Transverse colon (tissue), 4 donors: ENCODE measurements around the gene BSDC1. TPM values are rescaled to one million over a fixed set of nuclear protein-coding genes. Genes with fewer than 3 reads are reported as not detected.

Source experiments
- DNase-seq: peaks from one replicate; pipeline ENCODE4 v3.0.0-alpha.2; 2019
- H3K27ac ChIP-seq, 4 donors: fragments of 200-600 bp; sonication (generic); 2 replicates each; pipeline ENCODE4 v1.5.1; 2016 to 2018; ENCODE audit warnings: inconsistent platforms in 4 of 4
- H3K27me3 ChIP-seq: fragments of 200-600 bp; sonication (generic); 2 replicates; pipeline ENCODE4 v1.5.1; 2017; ENCODE audit warnings: inconsistent platforms
- H3K36me3 ChIP-seq, 4 donors: fragments of 200-600 bp; sonication (generic); 2 replicates each; pipeline ENCODE4 v1.5.1; 2017 to 2019; ENCODE audit warnings: inconsistent platforms in 4 of 4
- H3K4me1 ChIP-seq, 4 donors: fragments of 200-600 bp; sonication (generic); 2 replicates each; pipeline ENCODE4 v1.5.1; 2017 to 2020; ENCODE audit warnings: inconsistent platforms in 4 of 4
- H3K4me3 ChIP-seq, 4 donors: fragments of 200-600 bp; sonication (generic); 1 replicate in 1 of 4; 2 replicates in 3 of 4; pipeline versions ENCODE4 v1.5.1 to v1.6.1; 2017 to 2019; ENCODE audit warnings: inconsistent platforms in 4 of 4
- H3K9me3 ChIP-seq, 2 donors: fragments of 200-600 bp; sonication (generic); 2 replicates each; pipeline ENCODE4 v1.5.1; 2017 to 2019; ENCODE audit warnings: inconsistent platforms in 2 of 2
- CTCF ChIP-seq, 5 experiments: fragments of 200-600 bp in 3 of 5; fragments of 450-650 bp in 2 of 5; sonication (generic) in 3 of 5; IDR thresholded peaks; 1 replicate in 2 of 5; 2 replicates in 3 of 5; pipeline ENCODE4 v1.5.1; 2016 to 2017; ENCODE audit warnings: antibody characterized with exemption in 5 of 5, inconsistent platforms in 3 of 5, mild to moderate bottlenecking in 2 of 5, moderate library complexity in 1 of 5
- EP300 ChIP-seq: sonication (generic); formaldehyde crosslinking; IDR thresholded peaks from one replicate; pipeline ENCODE4 v1.6.1; 2017; ENCODE audit warnings: antibody characterized with exemption, low read depth
- POLR2A ChIP-seq: fragments of 450-650 bp; IDR thresholded peaks from one replicate; pipeline ENCODE4 v1.6.1; 2016; ENCODE audit warnings: antibody characterized with exemption, mild to moderate bottlenecking, moderate library complexity
- POLR2AphosphoS5 ChIP-seq, 3 donors: sonication (generic); formaldehyde crosslinking; IDR thresholded peaks; one replicate each; pipeline ENCODE4 v1.6.1; 2016; ENCODE audit warnings: antibody characterized with exemption in 3 of 3
- WGBS, 2 donors: methylation state at CpG; one replicate each; pipeline ENCODE4 v1.1.5; 2018; ENCODE audit warnings: low coverage in 1 of 2; 5-methylcytosine and 5-hydroxymethylcytosine counted together
- in situ Hi-C, 4 donors: fragments of 200-750 bp; cut with MboI; loops; one replicate each; pipeline versions ENCODE4 v1.15.0 to v1.15.1; 2017; ENCODE audit warnings: low sequenced_read_pairs in 3 of 4, low pct_ligation_motif_present in 1 of 4, low pct_unique_long_range_greater_than_20kb in 1 of 4
- intact Hi-C: fragments of 100-400 bp; cut with DNase I; formaldehyde crosslinking; loops from one replicate; pipeline ENCODE4 v1.15.1; 2023; ENCODE audit warnings: low total_unique reads
- total RNA-seq, 4 donors: library from RNA; depleted of rRNA; stranded (reverse); fragments of >200 nt; gene quantifications; one replicate each; pipeline ENCODE4 v1.1.0, GENCODE V29; 2016

Gene BSDC1
- total RNA-seq, 4 donors from 2014 or later, result 94.8 to 140 (median 117) TPM

GRCh38 chr1:32390904-32391870 lies 3.1 kb downstream of the BSDC1 start:
- 52 to 77% methylated on average over 8 of the region's 8 CpGs for WGBS, 2 donors
- no peak for DNase-seq
- Histone ChIP-seq H3K27ac (no peak overlapping the region), H3K36me3 (peaks cover 0 to 33% (median 15%) of the 10 kb centered on the region in 4 donors), H3K4me3 (no peak overlapping the region), H3K27me3 (no peaks in the 10 kb centered on the region), H3K4me1 (peaks cover 23 to 34% (median 29%) of the 10 kb centered on the region in 4 donors), H3K9me3 (no peaks in the 10 kb centered on the region)
- in situ Hi-C loops, result loop anchor here in 1 of 4 donors (25.0 kb wide), 1 partner anchor 179 kb away; the partner anchor contains the start of genes CCDC28B, DCDC2B, EIF3I and IQCC
- intact Hi-C loops, result no loop called here
- TF ChIP-seq CTCF (IDR thresholded peaks at IDR 0.05) (no peak), POLR2A (no peak)

- Histone ChIP-seq H3K4me3 (no peak overlapping the region), H3K27ac (no peak overlapping the region), H3K9me3 (no peaks in the 10 kb centered on the region), H3K36me3 (peaks cover 0 to 59% (median 26%) of the 10 kb centered on the region in 4 donors), H3K27me3 (no peaks in the 10 kb centered on the region), H3K4me1 (peaks cover 15 to 23% (median 20%) of the 10 kb centered on the region in 4 donors)
- in situ Hi-C loops, result loop anchor here in 1 of 4 donors (25.0 kb wide), 1 partner anchor 176 kb away; the partner anchor contains the start of genes CCDC28B, DCDC2B, EIF3I and IQCC
- intact Hi-C loops, result no loop called here
- 85 to 90% methylated on average over 3 to 6 of the region's 6 CpGs for WGBS, 2 donors
- no peak for DNase-seq
- TF ChIP-seq POLR2AphosphoS5 (IDR thresholded peaks at IDR 0.05) (no peak), CTCF (IDR thresholded peaks at IDR 0.05) (no peak), POLR2A (no peak), EP300 (no peak)
Observed at GRCh38 chr1:32388641-32389040, 5.6 kb downstream of the BSDC1 start.

- H3K4me1 ChIP-seq, result peaks cover 0 to 6% (median 4%) of the 10 kb centered on the region in 4 donors
- TF ChIP-seq POLR2A (no peak), EP300 (no peak)
- WGBS, 2 donors, result 93 to 95% methylated on average over 2 to 13 of the region's 13 CpGs
Observed at GRCh38 chr1:32386676-32387392, 7.4 kb downstream of the BSDC1 start.

GRCh38 chr1:32380057-32380456 lies 14.2 kb downstream of the BSDC1 start:
- no peak overlapping the region for H3K27ac ChIP-seq
- H3K4me3 ChIP-seq, result no peak overlapping the region
- H3K4me1 ChIP-seq, result no peaks in the 10 kb centered on the region
- H3K27me3 ChIP-seq, result no peaks in the 10 kb centered on the region
- H3K36me3 ChIP-seq, result peaks cover 0 to 96% (median 48%) of the 10 kb centered on the region in 4 donors
- TF ChIP-seq CTCF (IDR thresholded peaks at IDR 0.05) (no peak), POLR2A (no peak), EP300 (no peak), POLR2AphosphoS5 (IDR thresholded peaks at IDR 0.05) (no peak)
- no peaks in the 10 kb centered on the region for H3K9me3 ChIP-seq
- WGBS, 2 donors, result 89 to 95% methylated on average over 4 to 9 of the region's 9 CpGs
- intact Hi-C loops (no loop called here), in situ Hi-C loops (loop anchor here in 1 of 4 donors (25.0 kb wide), 1 partner anchor 168 kb away; the partner anchor contains the start of genes CCDC28B, DCDC2B, EIF3I and IQCC)
- DNase-seq, result no peak

More at GRCh38 chr1:32386676-32387392, 7.4 kb downstream of the BSDC1 start:
- Histone ChIP-seq H3K27ac (no peak overlapping the region), H3K4me3 (no peak overlapping the region), H3K36me3 (peaks cover 0 to 77% (median 34%) of the 10 kb centered on the region in 4 donors), H3K9me3 (no peaks in the 10 kb centered on the region), H3K27me3 (no peaks in the 10 kb centered on the region)
- intact Hi-C loops, result no loop called here
- in situ Hi-C loops, result loop anchor here in 1 of 4 donors (25.0 kb wide), 1 partner anchor 175 kb away; the partner anchor contains the start of genes CCDC28B, DCDC2B, EIF3I and IQCC
- no peak for DNase-seq
